GM18498 (cell line): Measurements from ENCODE around the gene HAAO.

Experiments
- ATAC-seq: cut with Tn5 transposase; IDR thresholded peaks from one replicate; pipeline ENCODE4 v1.9.1; 2021; ENCODE audit warnings: mild to moderate bottlenecking, moderate library complexity; ENCODE audit not compliant: unreplicated experiment

The HAAO gene

GRCh38 chr2:42769583-42770287 lies 22.6 kb downstream of the HAAO start:
- ATAC-seq, result no peak

- no peak for ATAC-seq
These were observed 23.6 kb downstream of the HAAO start for GRCh38 chr2:42768706-42769256.

- no peak for ATAC-seq
These were observed 24.3 kb downstream of the HAAO start for GRCh38 chr2:42767899-42768705.

DNA sequence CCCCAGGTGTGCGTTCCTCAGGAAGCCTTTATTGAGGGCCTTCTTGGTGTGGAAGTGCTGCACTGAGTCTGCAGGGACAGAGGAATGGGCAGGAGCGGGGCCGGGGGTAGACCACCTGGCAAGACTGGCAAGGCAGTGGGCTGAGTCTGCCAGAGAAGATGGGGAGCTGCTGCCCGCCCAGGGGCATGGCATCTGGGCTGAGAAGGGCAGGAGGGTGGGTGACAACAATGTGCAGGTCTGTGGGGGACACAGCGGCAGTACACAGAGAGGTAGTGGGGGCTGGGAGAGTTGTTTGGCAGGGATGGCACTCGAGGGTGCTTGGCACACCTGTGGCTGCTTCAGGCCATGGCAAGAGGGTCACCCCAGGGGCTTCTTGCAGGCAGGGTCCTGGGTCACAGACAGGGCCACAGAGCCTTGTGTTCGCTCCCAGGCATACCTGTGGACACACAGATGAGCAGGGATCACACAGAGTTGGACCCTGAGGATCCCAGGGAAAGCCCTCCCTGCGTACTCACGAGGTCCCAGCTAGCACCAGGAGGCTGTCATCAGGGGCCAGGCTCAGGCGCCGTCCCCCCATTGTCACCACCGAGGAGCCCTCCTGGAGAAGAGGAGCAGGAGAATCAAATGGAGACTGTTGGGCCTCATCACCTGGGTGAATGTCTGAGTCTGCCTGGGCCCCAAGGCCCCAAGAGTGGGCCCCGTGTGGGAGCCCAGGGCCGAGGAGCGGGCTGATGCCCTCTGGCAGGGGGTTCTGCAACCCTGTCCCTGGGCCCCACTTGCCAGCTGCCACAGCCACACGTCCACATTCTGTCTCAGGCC lies 25.1 kb downstream of the HAAO start:
- no peak for ATAC-seq

GRCh38 chr2:42765686-42766085 lies 26.7 kb downstream of the HAAO start:
- ATAC-seq, result no peak

DNA sequence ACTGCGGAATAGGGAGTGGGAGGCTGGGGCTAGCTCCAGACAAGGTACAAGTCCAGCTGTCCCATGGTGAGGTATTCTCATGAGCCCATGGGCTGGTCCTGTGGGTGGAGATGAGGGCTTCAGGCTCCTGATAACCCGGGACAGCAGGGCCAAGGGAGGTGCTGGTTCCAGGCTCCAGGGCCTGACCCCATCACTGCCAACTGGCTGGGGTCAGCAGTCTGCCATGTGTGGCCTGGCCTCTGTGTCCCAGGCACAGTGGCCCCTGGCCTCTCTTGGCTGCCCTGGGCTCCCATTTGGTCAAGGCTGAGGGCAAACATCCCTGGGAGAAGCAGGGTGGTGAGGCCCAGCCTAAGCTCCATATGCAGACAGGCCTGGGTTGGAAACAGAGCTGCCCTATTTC lies 27.5 kb downstream of the HAAO start:
- ATAC-seq, result no peak

- no peak for ATAC-seq
These were observed 28.3 kb downstream of the HAAO start, which contains the start of gene OXER1 for GRCh38 chr2:42764096-42764495. TSS of gene OXER1 (minus strand) at chr2:42764135. CDS start at chr2:42764062, 73 bp downstream.

- no peak for ATAC-seq
These were observed 29.3 kb downstream of the HAAO start for GRCh38 chr2:42762823-42763804.

- no peak for ATAC-seq
These were observed 30.2 kb downstream of the HAAO start for GRCh38 chr2:42762155-42762554.

DNA sequence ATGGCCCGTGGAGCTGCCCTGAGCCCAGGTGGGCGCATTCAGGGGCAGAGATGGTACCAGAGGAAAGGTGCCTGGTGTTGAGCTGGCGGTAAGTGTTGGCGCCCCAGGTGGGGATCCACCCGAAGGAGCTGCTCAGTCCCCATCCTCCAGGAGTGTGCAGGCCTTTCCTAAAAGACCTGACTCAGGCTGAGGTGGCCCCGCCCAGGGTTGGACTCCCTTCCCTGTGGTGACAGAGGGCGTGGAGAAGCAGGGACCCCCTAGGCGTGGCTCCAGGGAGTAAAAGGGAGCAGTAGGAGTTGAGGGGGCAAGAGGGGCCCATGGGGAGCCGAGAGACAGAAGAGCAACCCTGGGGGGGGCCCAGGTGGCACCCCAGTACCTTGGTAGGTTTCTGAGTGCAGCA lies 30.8 kb downstream of the HAAO start:
- ATAC-seq, result no peak

GRCh38 chr2:42758751-42759150 lies 33.6 kb downstream of the HAAO start:
- no peak for ATAC-seq

DNA sequence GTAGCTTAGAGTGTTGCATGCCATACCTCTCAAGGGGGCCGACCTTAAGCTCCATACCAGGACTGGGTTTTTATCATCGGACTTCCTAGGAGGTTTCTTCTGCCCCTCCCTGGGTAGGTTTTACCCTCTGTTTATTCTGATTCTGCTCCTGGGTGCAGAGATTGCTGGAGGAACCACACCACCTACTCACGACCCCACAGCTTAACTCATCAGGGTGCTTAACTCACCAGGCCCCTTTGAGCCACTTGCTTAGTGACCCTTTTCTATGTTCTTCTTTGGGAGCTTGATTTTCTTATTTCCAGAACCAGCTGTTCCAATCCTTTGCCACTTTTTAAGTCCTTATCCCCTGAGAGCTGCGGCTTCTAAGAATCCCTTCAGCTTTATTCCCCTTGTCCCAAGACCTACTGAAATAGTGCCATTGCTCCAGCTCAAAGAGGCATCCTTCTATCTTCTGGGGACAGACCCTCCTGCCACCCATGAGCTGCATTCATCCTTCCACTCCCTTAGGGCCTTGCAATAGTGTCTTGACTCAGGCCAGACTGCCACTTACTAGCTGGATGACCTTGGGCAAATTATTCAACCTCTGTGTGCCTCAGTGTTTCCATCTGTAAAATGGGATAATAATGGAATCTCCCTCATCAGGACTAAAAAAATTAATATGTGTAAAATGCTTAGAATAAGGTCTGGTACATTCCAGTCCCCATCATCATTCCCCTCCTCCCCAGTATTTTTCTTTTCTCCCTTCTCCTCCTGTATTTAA lies 34.2 kb downstream of the HAAO start:
- ATAC-seq, result no peak

DNA sequence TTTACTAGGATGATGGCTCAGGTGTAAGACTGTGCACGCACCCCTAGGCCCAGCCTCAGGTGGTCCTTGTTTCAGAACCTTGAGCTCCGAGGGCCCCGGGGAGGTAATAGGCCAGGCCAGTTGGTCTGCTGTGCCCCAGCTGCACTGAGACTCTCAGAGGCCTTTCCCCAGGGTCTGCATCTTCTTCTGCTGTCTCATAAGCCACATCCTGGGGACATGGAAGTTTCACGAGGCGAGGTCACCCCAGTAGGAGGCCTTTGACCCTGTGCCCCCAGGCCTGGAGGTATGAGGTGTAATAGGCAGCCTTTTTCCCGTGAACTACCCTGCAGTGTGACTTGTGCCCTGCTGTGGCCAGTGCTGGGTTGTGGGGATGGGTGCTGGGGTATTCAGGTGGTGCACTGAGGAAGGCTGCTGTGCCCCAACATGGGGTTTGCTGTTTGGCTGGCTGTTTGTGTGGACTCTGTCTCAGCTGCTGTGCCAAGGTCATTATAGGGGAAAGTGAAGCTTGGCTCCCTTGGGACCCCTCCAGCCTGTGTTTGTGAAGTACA lies 35.3 kb downstream of the HAAO start:
- ATAC-seq, result no peak

- ATAC-seq, result no peak
These were observed 36.1 kb downstream of the HAAO start for GRCh38 chr2:42756150-42756775.

GRCh38 chr2:42755191-42755880 lies 37.0 kb downstream of the HAAO start:
- no peak for ATAC-seq

DNA sequence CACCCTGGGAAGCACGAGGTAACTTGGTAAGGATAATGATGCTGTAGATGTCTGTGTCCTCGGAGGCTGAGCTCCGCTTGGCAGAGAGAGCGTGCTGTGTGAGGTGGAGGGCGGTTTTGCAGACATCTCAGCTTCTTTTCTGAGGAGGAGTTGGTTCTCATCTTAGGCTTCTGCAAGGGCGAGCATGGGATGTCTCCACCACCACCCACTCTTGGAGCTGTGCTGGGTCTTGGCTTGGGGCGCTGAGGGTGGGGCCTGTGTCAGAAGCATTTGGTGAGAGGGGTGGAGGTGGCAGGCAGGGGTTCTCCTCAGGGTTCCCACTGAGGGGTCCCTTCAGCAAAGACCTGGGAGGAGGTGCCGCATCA lies 37.6 kb downstream of the HAAO start:
- peak; percentile 0 for ATAC-seq

DNA sequence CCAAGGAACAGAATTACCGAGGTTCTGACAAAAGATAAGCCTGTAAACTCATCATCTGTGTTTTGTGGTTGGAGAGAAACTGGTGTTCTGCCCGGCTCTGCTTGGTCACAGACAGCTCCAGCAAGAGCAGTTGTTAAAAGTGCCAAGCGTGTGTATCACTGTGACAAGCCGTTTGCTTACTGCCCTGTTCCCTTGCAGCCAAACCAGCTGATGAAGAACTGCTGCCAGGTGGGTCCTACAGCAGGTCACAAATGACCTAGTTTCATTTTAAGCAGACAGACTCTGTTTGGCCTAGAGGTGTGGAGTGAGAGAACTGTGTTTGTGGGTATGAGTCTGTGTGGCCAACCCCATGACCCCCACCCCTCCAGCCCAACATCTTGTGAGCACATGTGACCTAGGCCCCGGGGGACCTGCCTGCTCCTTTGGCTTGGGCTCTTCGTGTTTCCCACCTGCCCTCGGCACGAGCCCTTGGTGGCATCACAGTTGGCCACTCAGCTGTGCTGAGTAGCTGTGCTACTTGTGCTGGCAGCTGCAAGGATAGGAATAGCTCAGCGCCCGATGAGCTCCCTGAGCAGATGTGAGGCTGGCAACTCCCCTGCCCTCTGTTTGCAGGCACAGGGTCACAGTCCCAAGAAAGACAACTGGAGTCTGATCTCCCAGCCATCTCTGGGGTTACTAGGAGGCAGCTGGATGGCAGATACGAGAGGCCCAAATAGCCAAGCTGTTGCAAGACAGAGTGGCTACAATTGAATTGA lies 38.2 kb downstream of the HAAO start:
- peak; percentile 79 for ATAC-seq
